Lung (tissue), 12 donors: ENCODE results near the gene GPR62. TPM values are rescaled to one million over a fixed set of nuclear protein-coding genes. Genes with fewer than 3 reads are reported as not detected.

Experiments
- ATAC-seq: fragments of 200-7000 bp; cut with Tn5 transposase; one replicate; pipeline ENCODE4 v1.9.1; 2020; ENCODE audit warnings: moderate number of reproducible peaks; ENCODE audit not compliant: insufficient read depth, low FRiP score
- DNase-seq, 3 donors: peaks; one replicate each; pipeline ENCODE4 v3.0.0-alpha.2; 2013 to 2017
- H3K27ac ChIP-seq, 2 donors: one replicate each; pipeline ENCODE4 v1.5.1; 2013; ENCODE audit warnings: mild to moderate bottlenecking in 2 of 2, moderate library complexity in 2 of 2, control low read depth in 1 of 2, inconsistent platforms in 1 of 2, low read depth in 1 of 2, low read length in 1 of 2
- H3K27me3 ChIP-seq, 3 donors: one replicate each; pipeline ENCODE4 v1.5.1; 2013; ENCODE audit warnings: low read length in 2 of 3; ENCODE audit not compliant: control insufficient read depth in 3 of 3, insufficient read depth in 3 of 3
- H3K36me3 ChIP-seq, 4 donors: one replicate each; pipeline ENCODE4 v1.5.1; 2013; ENCODE audit warnings: low read length in 4 of 4, mild to moderate bottlenecking in 1 of 4, moderate library complexity in 1 of 4; ENCODE audit not compliant: control insufficient read depth in 4 of 4, insufficient read depth in 4 of 4
- H3K4me1 ChIP-seq, 5 donors: one replicate each; pipeline ENCODE4 v1.5.1; 2013; ENCODE audit warnings: low read length in 5 of 5, mild to moderate bottlenecking in 2 of 5, moderate library complexity in 1 of 5; ENCODE audit not compliant: control insufficient read depth in 5 of 5, insufficient read depth in 5 of 5
- H3K4me3 ChIP-seq: one replicate; pipeline ENCODE4 v1.5.1; 2013; ENCODE audit warnings: mild to moderate bottlenecking, control low read depth, moderate library complexity
- H3K9ac ChIP-seq, 2 donors: one replicate each; pipeline ENCODE4 v1.5.1; 2013; ENCODE audit warnings: low read length in 2 of 2, control low read depth in 1 of 2; ENCODE audit not compliant: insufficient read depth in 1 of 2
- H3K9me3 ChIP-seq, 4 donors: one replicate each; pipeline ENCODE4 v1.5.1; 2013; ENCODE audit warnings: low read length in 3 of 4, mild to moderate bottlenecking in 1 of 4, moderate library complexity in 1 of 4; ENCODE audit not compliant: control insufficient read depth in 4 of 4, insufficient read depth in 3 of 4
- CTCF ChIP-seq: IDR thresholded peaks from 2 replicates; pipeline ENCODE4 v1.5.1; 2012; ENCODE audit warnings: mild to moderate bottlenecking; ENCODE audit errors: control extremely low read depth, extremely low read depth
- WGBS, 2 donors: extraction: QIAGEN DNeasy Blood & Tissue Kit; methylation state at CpG; one replicate each; pipeline ENCODE4 v1.1.7; 2013; 5-methylcytosine and 5-hydroxymethylcytosine counted together
- polyA plus RNA-seq, 2 donors: library from polyadenylated mRNA; stranded (reverse); fragments of 200-250 nt; gene quantifications; one replicate each; pipeline ENCODE4 v1.2.1, GENCODE V29; 2013
- total RNA-seq, 2 donors: library from RNA; depleted of rRNA in 1 of 2; stranded (reverse); fragments of >200 nt in 1 of 2; gene quantifications; one replicate each; pipeline ENCODE4 v1.2.1, GENCODE V29; 2014 to 2021
- donor health status: control.
- donor health status: control.
- donor health status: Bipolar disorder and iron deficiency.
- donor health status: healthy.
- donor health status: DM: yes; HTN: yes; CAD: no.

Gene GPR62
- total and polyA plus RNA-seq, 4 donors, result 0.05 to 0.15 TPM; not detected in 2

- Histone ChIP-seq H3K4me1 (peaks cover 0 to 5% (median 0%) of the 10 kb centered on the region in 5 donors), H3K36me3 (peaks cover 0 to 2% (median 0%) of the 10 kb centered on the region in 4 donors), H3K9ac (no peak overlapping the region), H3K4me3 (no peak overlapping the region), H3K27ac (no peak overlapping the region), H3K9me3 (peaks cover 0 to 2% (median 0%) of the 10 kb centered on the region in 4 donors), H3K27me3 (peaks cover 0 to 6% (median 0%) of the 10 kb centered on the region in 3 donors)
- 90 to 96% methylated on average over 2 of the region's 2 CpGs for WGBS, 2 donors
- no peak for ATAC-seq
- DNase-seq, result no peak
- no peak for TF ChIP-seq CTCF
Observed at GRCh38 chr3:51950899-51951298, 4.3 kb upstream of the GPR62 start.

- H3K27ac ChIP-seq, result no peak overlapping the region
- DNase-seq (peak in 1 of 3 donors; percentile 26), ATAC-seq (no peak)
- peaks cover 0 to 4% (median 0%) of the 10 kb centered on the region in 4 donors for H3K36me3 ChIP-seq
- H3K9ac ChIP-seq, result no peak overlapping the region
- H3K4me1 ChIP-seq, result peaks cover 0 to 11% (median 4%) of the 10 kb centered on the region in 5 donors
- WGBS, 2 donors, result 47 to 63% methylated on average over 3 of the region's 3 CpGs
- H3K4me3 ChIP-seq, result no peak overlapping the region
- no peak for TF ChIP-seq CTCF
- peaks cover 0 to 2% (median 0%) of the 10 kb centered on the region in 4 donors for H3K9me3 ChIP-seq
- peaks cover 0 to 6% (median 0%) of the 10 kb centered on the region in 3 donors for H3K27me3 ChIP-seq
Observed at GRCh38 chr3:51953445-51953844, 1.7 kb upstream of the GPR62 start.

GRCh38 chr3:51954105-51954504 is 1.1 kb upstream of the GPR62 start:
- H3K4me1 ChIP-seq, result peaks cover 0 to 11% (median 4%) of the 10 kb centered on the region in 5 donors
- DNase-seq (no peak), ATAC-seq (no peak)
- no peaks in the 10 kb centered on the region for H3K9me3 ChIP-seq
- peaks cover 0 to 7% (median under 1%) of the 10 kb centered on the region in 4 donors for H3K36me3 ChIP-seq
- no peak overlapping the region for H3K9ac ChIP-seq
- H3K27me3 ChIP-seq, result peaks cover 0 to 6% (median 0%) of the 10 kb centered on the region in 3 donors
- no peak overlapping the region for H3K4me3 ChIP-seq
- H3K27ac ChIP-seq, result no peak overlapping the region
- 51 to 70% methylated on average over 6 of the region's 6 CpGs for WGBS, 2 donors
- no peak for TF ChIP-seq CTCF

GRCh38 chr3:51954713-51955112 is 468 bp upstream of the GPR62 start:
- peaks cover 0 to 11% (median 4%) of the 10 kb centered on the region in 5 donors for H3K4me1 ChIP-seq
- H3K9ac ChIP-seq, result no peak overlapping the region
- ATAC-seq (no peak), DNase-seq (no peak)
- WGBS, 2 donors, result 88% methylated on average over 1 of the region's 1 CpG
- H3K4me3 ChIP-seq, result no peak overlapping the region
- no peak overlapping the region for H3K27ac ChIP-seq
- peaks cover 0 to 7% (median under 1%) of the 10 kb centered on the region in 4 donors for H3K36me3 ChIP-seq
- TF ChIP-seq CTCF, result no peak
- peaks cover 0 to 6% (median 0%) of the 10 kb centered on the region in 3 donors for H3K27me3 ChIP-seq
- no peaks in the 10 kb centered on the region for H3K9me3 ChIP-seq
